Fibroblast of skin of left biceps (primary cell): Measurements from ENCODE around the gene RSPH1.

Experiments used
- DNase-seq, 2 experiments: peaks; one replicate each; pipeline ENCODE4 v3.0.0-alpha.2; 2013; ENCODE audit warnings: low read depth in 2 of 2

RSPH1 gene

DNA sequence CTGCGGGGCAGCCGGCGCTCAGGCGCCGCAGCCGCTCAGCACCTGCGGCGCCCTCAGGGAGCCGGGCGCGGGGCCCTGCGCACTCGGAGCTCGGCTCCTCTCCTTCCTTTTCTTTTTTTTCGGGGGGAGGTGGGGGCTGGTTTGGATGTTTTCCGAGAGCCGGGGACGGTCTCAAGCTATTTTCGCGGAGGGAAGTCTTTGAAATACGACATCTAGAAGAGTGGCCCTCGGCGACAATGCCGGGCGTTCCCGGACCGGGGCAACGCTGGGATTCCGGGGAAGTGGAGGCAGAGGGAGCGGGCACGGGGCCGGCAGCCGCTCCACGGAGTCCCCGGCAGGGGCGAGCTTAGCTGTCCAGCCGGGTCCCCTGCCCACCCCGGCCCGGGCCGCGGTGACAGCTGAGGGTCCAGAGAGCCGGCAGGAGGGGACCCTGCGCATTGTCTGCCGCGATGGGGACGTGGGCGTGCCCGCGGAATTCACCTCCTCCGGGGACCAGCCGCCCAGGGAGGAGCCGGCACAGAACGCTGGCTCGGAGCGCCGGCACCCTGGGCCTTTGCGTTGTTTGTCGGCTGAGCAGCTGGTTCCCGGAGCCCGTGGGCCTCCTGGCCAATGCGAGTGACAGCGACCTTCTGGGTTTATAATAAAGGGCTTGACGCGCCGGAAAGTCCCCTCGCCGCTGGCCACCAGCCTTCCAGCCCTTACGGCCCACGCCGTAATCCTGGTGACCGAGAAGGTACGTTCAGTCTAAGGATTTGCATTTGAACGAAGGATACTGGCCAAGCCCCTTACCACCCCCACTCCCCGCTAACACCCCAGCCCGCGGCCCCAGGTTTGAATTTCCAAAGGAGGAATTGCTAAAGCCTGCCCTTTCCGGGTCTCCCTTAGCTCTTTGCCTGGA is 18.2 kb upstream of the RSPH1 start:
- no peak for DNase-seq

DNA sequence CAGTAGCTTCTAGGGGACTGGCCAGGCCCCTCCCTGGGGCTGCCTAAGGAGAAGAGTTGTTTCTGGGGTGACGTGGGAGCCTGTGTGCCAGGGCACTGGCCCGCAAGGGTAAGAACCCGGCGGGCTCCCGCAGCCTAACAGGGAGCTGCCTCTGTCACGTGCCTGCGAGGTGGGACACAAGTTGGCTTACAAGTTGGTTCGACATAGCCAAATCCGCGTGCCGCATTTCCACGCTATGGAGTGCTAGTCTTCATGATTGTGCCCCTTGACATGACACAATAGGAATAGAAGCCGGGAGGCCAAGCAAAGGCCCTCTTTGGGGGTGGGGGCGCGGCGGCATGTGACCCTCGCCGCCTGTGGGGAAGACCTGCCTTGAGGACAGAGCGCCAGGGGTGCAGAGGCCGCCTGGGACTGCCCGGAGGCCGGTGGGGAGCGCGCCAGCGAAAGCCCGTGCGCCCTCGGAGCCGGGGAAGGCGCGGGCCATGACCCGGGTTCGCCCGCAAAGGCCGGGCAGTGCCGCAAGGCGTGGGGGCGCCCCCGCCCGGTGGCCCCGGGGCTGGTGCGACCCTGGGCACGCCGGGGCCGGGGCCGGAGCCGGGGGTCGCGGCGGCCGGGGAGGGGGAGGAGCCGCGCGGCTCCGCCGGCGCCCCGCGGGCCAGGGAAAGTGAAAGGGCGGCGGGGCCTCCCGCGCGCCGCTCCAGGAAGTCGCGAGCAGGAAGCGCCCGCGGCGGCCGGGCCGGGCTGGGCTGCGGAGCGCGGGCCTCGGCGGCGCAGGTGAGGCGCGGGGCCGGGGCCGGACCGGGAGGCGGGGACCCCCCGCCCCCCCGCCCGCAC is 17.3 kb upstream of the RSPH1 start, which contains the start of gene SLC37A1:
Gene SLC37A1, plus strand, starts transcription at position 702 of the 834 bp plus-strand sequence. CDS start 4,603 bp downstream, outside the sequence.
- no peak for DNase-seq

DNA sequence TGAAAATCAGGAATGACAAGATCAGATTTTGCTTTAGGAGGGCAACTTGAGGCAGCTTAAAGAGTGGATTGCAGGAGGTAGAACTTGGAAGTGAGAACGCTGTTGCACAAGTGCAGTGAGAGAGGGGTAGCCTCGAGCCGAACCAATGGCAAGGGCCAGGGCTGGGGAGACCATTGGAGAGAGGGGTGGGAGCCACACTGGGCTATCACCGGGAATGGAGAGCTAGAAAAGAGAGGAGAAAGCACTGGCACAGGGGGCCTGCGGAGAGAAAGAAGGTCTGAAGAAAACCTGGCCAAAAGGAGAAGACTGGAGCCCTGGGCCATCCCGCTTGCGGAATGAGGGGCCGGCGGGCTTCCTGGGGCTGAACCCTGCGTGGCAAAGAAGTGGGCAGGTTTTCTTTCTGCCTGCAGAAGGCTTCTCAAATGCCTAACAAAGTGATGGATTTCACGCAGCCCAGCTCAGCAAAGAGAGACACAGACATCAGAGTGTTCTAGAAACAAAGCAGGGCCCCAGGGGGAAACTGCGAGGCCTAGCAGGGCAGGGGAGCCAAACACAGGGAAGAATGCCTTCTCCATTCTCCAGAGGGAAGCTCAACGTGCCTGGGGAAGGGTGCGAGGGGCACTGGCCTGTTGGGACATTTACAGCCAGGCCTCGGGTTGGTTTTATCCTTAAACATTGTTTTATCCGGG is 16.5 kb upstream of the RSPH1 start:
- no peak for DNase-seq

DNA sequence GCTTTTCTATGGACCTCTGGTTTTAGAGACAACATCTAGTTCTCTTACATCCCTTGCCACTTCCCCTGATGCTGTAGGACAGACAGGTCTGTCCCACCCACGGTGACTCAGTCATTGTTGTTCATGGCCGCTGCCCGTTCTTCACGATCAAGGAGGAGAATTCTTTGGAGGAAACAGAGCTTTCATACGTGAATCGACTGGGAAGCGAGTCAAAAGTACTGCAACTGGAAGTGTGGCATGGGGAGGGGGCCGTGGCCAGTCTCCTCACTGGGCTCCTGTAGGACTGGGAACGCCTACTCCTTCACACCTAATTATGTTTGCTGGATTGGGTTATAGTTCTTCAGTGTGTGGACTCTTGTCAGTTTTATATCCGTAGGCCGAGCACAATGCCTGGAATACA is 13.2 kb upstream of the RSPH1 start:
- DNase-seq, result no peak

DNA sequence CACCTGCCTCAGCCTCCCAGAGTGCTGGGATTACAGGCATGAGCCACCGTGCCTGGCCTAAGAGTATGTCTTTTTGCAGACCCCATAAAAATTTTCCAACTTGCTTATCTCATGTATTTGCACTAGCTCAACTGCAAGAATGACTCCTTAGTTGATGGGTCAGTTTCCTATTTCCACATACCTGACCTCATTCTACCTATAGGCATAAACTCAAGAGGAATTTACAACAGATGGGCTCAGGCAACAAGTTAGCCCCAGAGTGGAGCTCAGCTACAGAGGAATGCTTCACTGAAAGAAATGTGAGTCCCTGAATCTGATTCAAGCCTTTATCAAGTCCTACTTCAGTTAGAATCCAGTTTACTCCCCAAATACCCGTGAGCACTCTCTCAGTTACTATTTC is 12.3 kb upstream of the RSPH1 start:
- DNase-seq, result no peak

DNA sequence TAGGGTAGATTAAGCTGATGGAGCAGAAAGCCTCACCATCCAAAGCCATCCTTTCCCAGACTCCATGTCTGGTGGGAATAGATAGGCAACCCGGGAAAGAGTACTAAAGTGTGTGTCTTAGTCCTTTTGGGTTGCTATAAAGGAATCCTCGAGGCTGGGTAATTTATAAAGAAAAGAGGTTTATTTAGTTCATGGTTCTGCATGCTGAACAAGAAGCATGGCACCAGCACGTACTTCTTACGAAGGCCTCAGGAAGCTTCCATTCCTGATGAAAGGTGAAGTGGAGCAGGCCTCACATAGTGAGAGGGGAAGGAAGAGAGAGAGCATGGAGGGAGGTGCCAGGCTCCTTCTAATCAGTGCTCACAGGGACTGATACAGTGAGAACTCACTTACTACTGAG is 11.4 kb upstream of the RSPH1 start:
- no peak for DNase-seq

GRCh38 chr21:42505090-42505726 is 9.2 kb upstream of the RSPH1 start:
- DNase-seq, result no peak

DNA sequence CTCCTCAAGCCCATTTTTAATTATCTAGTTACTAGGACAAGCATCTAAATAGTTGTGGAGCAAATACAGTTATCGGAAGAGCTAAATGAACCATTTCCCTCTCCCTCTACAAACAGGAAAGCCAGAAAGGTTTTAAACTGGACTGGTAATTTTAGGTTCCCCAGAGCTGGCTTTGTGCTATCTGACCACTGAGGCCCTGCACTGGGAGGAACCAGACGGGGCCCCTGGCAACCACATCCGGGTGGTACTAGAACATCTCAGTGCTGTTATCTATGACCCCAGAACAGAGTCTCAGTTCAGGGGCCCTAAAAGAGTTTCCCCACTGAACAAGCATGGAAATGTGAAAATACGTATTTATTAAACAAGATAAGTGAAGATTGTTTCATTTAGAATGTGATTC is 7.7 kb upstream of the RSPH1 start:
- DNase-seq, result no peak

DNA sequence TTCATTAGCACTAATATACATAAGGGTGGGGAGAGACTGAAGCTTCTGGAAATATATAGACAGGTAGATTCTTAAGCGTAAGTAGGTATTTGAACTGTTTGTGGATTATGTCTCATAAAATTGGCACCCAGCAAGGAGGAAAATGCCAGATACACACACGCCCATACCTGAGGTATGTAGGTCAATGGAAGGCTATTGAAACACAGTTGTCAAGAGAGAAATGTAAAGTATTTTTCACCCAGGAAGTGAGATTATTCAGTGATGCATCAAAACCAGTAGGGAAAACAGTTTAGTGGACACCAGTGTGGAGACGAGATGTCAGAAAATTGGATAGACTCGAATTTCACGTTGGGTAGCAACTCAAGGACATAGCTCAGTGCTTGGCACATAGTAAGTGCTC is 4.7 kb upstream of the RSPH1 start:
- DNase-seq, result no peak

DNA sequence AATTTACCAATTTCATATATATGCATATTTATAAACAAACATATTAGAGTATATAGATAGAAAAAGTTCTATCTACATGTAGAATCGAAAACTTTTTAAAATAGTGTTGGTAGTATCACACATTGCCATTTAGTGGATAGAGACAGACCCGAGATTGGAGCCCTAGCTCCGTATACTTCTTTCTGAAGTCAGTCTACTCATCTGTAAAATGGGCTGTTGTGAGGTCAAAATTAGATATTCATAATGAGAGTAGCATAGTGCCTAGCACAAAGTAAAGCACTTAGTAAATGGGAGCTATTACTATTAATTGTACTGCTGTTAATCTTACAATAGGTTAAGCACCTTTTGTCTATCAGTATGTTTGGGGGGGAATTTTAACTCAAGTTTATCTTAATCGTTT is 4.2 kb upstream of the RSPH1 start:
- no peak for DNase-seq

- no peak for DNase-seq
Observed at GRCh38 chr21:42499444-42500112, 3.6 kb upstream of the RSPH1 start.

DNA sequence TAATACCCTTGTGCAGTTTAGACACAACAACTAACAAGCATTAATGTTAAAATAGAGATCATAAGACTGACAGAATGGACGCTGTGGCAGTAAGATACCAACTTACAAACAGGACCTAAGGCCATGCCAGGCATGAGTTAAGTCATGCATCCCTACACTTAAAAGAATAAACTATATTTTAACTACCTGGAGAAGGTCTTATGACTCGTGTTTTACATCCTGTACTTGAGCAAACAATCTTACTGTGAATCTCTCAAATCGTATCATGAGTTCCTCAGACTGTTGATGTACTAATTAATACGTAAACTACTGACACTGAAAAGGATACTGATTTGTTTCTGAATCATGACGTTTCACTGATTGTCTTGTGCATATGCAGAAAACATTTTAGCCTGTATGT is 2.0 kb upstream of the RSPH1 start:
- DNase-seq, result no peak

DNA sequence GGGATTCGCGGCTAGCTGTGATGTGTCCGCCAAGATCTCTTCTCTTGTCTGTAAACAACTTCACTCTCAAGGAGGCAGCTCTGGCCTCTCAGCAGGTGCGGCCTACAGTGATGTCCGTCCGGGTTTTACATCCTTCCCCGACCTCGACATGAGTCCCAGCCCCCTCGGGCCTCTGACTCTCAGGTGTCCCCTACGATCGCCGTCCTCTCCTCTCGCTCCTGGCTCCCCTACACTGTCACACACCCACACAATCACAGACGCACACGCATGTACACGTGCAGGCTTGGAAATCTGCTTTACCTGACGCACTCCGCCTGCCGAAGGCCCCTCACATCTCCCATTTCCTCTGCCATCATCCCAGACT is 797 bp upstream of the RSPH1 start:
- DNase-seq, result no peak

DNA sequence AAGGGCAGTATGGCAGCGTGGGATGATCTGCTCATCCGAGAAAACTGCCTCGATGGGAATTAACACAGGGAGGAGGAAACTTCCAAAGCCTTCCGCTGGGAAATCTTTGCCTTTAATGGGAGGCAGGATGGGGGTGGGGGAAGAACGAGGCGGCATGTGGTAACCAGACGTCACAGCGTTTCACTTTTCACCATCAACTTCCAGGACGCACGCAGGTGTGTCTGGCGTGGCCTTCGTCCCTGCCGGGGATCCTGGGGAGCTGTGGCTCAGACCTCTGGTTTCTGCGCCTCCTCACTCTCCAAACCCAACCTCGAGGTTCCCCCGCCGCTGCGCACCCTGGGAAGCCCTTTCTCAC is 282 bp downstream of the RSPH1 start:
- no peak for DNase-seq

DNA sequence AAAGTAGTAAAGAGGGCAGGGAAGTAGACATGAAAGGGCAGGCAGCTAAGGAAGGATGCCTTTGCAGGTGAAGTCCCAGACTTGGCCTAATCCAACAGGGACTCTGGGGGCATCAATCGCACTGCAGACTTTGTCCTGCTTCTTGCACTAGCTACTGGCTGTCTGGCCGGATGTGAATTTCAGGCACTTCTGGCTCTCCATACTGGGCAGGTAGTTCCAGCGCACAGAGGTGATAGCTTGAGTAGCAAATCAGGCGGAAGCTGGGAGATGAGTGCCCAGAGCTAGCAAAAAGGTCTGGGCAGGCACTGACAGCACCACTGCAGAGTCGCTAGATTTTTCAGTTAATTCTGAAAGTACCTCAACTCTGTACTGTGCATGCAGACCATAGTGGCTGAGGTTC is 997 bp downstream of the RSPH1 start:
- no peak for DNase-seq

GRCh38 chr21:42493109-42494060 is 2.6 kb downstream of the RSPH1 start:
- DNase-seq, result no peak

DNA sequence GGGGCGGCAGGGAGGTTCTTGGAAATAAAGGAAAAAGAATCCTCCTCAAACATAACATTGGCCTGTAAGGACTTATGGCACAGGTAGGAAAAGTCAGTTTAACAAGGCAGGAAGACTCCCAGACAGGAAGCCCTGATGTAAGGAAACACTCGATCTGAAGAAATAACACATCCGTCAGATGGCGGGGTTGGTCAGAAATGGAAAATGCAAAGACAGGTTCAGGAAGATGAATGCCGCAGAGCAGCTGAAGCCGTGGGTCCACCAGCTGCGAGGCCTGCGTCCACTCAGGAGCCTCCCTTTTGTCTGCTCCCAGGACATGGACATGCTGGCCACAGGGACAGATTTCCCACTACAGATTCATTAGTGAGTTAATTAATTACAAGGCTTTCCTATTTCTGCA is 3.8 kb downstream of the RSPH1 start:
- no peak for DNase-seq

DNA sequence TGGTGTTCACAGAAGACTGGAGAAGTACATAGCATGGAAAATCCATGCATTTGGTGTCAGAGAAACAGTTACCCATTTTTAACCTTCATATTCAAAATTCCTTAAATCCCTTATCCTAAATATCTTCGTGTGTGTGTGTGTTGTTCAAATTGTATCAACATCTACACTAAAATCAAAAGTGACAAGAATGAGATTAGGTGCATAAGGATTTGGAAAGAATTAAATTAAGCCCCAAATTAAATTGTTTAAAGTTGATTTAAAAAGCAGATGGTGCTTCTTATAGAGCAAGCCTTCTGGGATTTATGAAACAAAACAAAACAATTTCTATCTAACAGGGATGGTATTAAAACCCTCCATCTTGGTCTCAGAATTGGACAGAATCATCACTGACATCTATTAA is 4.7 kb downstream of the RSPH1 start:
- DNase-seq, result no peak

DNA sequence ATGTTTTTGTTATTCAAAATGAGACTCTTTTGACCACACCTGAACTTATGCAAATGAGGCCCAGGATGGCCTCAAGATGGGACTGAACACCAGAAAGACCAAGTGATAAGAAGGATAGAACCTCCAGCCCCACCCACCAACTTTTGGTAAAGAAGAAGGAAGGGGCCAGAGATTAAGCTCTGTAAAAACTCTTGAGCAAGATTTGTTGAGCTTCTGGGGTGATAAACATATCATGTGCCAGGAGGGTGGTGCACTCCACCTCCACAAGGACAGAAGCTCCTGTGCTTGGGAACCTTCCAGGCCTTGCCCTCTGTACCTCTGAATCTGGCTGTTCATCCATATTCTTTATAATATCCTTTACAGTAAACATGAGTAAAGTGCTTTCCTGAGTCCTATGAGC is 5.3 kb downstream of the RSPH1 start:
- DNase-seq, result no peak

DNA sequence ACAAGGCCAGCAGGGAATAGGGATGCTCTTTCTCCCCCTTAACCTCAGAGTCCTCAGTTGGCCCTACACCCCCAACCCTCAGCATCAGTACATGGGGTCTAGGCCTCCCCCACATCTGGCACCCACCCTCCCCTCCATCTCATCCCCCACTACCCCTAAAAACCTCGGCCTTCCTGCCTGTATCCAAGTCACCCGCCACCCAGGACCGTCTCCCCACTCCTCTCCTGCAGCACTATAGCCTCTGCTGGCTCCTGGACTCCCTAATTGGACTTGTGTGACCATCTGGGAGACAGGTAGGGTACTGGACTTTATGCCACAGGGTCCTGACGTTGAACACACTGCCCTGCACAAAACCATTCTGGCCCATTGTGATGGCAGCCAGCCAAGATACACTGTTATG is 6.0 kb downstream of the RSPH1 start:
- no peak for DNase-seq
